GM12874 (cell line): ENCODE measurements around the gene PRKCD.

ENCODE experiments used
- TF ChIP-seq, protein P1 (sequence below): IDR thresholded peaks from 2 replicates; pipeline ENCODE4 v1.5.1; 2011; ENCODE audit warnings: low read depth, mild to moderate bottlenecking, control low read depth, low read length, moderate library complexity; ENCODE audit not compliant: insufficient read depth

The PRKCD gene

DNA sequence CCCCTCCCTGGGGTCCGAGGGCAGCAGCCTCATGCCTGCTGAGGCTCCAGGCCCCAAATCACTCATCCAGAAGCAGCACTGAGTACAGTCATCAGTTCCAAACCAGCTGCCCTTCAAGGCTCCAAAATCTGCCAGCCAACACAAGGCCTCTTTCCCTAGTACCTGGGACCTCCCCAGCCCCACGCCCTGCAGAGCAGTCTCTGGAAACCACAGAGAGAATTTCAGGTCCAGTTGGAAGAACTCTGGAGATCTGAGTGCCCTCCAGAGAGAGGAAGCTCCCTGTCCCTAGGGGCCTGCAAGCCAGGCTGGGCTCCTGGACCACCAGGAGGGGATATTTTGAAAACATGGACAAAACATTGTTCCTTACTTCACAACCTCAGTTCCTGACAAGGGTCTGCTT lies 68.6 kb downstream of the PRKCD start:
- TF ChIP-seq, protein P1, sequence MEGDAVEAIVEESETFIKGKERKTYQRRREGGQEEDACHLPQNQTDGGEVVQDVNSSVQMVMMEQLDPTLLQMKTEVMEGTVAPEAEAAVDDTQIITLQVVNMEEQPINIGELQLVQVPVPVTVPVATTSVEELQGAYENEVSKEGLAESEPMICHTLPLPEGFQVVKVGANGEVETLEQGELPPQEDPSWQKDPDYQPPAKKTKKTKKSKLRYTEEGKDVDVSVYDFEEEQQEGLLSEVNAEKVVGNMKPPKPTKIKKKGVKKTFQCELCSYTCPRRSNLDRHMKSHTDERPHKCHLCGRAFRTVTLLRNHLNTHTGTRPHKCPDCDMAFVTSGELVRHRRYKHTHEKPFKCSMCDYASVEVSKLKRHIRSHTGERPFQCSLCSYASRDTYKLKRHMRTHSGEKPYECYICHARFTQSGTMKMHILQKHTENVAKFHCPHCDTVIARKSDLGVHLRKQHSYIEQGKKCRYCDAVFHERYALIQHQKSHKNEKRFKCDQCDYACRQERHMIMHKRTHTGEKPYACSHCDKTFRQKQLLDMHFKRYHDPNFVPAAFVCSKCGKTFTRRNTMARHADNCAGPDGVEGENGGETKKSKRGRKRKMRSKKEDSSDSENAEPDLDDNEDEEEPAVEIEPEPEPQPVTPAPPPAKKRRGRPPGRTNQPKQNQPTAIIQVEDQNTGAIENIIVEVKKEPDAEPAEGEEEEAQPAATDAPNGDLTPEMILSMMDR = no peak

DNA sequence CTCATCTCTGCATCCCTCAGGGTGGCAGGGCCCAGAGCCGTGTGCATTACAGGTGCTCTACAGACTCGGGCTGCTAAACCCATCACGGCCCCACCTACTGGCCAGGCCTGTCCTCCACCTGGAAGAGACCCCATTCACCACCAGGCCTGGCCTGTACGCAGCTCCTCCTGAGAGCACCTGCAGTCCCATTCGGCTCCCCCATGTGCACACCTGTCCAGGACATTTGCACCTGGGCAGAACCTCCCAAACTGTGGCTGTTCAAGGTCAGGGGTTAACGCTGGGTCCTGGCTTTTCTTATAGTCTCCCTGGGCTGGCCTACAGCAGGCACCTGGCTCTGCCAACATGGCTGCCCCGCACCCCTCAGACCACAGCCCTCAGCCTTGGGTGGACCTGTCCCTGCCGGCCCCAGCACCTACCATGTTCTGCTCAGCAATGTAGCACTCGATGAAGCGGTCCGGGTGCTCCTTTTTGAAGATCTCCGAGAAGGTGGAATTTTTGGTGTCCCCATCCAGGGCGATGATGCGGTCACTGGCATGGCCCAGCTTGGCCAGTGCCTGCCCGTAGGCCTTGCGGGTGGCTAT lies 69.1 kb downstream of the PRKCD start:
- TF ChIP-seq, protein P1 = peak; percentile 22; the same call in 1 of the 2 replicates

DNA sequence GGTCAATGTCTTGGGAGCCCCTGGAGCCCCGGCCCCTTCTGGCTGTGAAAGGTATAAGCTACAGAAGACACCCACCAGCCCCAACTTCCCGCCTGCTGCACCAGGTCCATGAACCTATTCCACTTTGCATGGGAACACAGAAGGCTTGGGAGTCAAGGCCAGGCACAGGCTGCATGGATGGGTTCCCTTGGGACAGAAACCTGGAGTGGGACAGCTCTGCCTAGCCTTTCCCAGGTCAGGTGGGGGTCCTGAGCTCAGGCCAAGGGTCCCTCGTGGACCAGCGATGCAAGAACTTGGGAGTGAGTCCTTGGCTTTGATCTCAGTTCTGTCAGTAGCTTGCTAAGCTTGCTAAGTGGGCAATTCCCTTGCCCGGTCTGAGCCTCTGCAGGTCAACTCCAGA lies 69.8 kb downstream of the PRKCD start:
- TF ChIP-seq, protein P1 = no peak

DNA sequence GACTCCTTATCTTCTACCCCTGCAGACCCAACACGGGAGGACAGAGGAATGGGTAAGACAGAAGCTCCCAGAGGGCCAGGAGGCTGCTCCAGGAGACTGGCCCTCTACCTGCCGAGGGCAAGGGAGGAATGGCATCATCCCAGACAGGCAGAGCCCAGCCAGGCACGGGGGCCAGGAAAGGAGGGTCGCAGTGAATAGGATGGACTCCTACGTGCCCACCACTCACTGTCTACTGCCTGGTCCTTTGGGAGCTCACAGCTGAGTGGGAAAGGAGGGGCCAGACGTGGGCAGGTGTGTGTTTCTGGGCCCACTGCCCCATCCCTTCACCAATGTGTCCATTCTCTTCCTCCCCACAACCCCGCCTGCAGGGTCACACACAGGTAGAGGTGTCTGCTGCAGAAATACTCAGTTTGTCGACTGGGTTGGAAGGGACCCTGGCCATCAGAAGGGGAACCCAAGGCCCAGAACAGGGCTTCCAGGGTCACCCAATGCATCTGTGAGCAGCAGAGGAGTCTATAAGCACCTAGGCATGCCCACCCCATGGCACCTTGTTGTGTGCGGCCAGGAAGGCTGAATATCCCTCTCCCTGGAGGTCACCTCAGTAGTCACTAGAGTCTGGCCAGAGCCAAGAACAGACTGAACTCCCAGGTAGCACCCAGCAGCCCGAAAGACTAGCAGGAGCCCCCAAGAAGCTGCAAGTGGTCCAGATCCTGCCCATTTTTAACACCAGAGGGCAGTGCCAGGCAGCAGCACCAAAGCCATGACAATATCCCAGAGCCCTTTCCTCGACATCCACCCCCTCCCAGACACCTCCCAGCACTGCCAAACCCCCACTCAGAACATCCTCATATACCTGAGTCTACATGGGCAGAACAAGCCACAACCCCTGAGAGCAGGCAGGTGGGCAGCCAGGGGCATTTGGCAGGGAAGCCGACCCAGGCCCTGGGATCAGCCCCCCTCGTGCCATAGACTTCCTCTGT lies 70.8 kb downstream of the PRKCD start:
- TF ChIP-seq, protein P1 = no peak

DNA sequence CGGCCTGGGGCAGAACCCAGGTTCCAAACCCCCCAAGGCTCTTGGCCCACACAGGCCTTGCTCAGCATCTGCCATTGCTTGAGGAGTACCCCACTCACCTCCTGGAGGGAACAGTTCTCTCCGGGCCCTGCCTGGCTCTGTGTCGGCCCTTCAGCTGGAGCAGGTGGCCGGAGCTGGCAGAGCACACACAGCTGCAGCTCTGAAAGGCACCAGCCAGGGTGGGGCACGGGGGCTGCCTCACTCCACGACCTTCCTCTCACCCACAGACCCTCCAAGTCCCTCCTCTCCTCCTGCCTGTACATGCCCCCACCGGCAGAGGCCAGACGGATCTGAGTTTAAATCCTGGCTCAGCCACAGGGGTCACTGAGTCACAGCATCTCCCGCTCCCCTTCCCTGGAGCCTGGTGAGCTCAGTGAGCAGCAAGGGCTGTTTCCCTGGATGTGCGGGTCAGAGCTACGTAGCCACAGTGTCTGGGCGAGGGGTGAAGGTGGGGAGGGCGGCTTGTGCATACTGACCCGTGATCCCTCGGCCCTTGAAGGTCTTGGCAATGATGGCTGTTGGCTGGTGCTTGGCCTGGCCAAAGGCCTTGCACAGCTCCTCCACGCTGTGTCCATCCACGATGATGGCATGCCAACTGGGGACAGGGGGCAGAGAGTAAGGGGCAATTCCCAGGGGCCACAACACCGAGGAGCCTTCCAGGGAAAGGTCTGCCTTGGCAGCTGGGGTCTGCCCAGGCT lies 71.8 kb downstream of the PRKCD start:
- TF ChIP-seq, protein P1 = no peak

DNA sequence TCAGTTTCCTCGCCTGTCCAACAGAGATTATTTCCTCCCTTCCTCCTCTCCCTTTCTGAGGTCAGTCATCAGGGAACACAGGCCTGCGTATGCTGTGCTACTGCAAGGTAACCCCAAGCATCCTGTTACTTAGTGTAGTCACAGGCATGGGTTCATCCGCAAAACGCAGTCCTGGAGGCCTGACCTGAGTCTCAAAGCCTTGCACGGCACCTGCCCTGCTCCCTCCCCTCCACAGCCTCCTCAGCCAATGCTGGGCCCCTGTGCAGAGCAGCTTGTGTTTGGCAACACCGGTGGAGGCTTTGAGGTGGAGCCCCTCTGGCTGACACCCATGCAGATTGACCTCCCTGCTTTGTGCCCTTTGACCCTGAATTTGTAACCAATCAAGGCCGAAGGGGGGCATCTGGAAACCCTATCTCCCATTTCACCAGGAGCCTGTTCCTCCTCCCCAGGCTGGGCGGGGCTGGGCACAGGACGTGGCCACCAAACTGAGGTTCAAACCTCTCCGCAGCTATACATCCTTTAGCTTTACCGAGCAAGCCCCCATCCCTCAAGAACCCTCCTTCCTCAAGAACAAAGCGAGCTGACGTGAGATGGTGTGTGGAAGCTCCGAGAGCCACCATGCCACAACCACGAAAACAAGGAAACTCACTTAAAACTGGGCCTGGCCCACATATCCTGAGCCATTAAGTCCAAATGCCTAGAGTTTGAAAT lies 73.3 kb downstream of the PRKCD start:
- TF ChIP-seq, protein P1 = no peak
